Mammary epithelial cell (primary cell): ENCODE measurements around the gene RAP2A.

ENCODE experiments used
- CTCF ChIP-seq, 2 donors: IDR thresholded peaks in 1 of 2; conservative IDR thresholded peaks in 1 of 2; 2 replicates each; pipeline ENCODE4 v1.5.1; 2011 to 2012; ENCODE audit warnings: inconsistent platforms in 2 of 2, low read length in 2 of 2, mild to moderate bottlenecking in 2 of 2, control low read depth in 1 of 2, low read depth in 1 of 2; ENCODE audit not compliant: insufficient read depth in 1 of 2; ENCODE audit errors: extremely low read depth in 1 of 2
- EZH2 ChIP-seq: IDR thresholded peaks from 2 replicates; pipeline ENCODE4 v1.6.1; 2012; ENCODE audit warnings: low read length, inconsistent platforms, borderline replicate concordance

DNA sequence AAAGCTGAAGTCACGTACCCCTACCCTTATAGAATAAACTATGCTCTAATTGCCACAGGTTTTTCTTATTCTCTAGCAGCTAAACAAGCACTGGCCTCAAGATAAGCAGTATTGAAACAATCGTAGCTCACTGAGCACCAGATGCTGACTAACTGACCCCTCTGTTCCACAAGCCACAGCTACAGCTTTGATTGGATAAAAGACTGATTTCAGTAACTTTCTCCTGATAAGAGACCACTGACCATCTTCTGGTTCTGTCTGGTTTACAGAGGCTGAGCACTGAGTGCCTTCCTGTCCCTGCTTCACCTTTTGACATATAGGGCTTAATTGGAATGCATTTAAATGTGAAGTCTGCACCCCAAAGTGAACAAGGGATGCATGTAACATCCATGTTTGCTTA lies 8.4 kb upstream of the RAP2A start:
- TF ChIP-seq EZH2, result no peak
- TF ChIP-seq CTCF (conservative IDR thresholded peaks at IDR 0.05 in 1 of 2, IDR thresholded peaks at IDR 0.05 in 1 of 2; ENCODE audit: extremely low read depth in 1 of 2, insufficient read depth in 1 of 2, low read depth in 1 of 2, low read length in 2 of 2), result no peak
